Fibroblast of villous mesenchyme (primary cell): ENCODE measurements around the gene VPS13A. TPM values are rescaled to one million over a fixed set of nuclear protein-coding genes. Genes with fewer than 3 reads are reported as not detected.
"Not testable (repeated sequence)": the region's sequence is repeated elsewhere in the genome, so short reads cannot be mapped to it uniquely, and the experiment has no call there.

Experiments used
- DNase-seq: peaks from one replicate; pipeline ENCODE4 v3.0.0-alpha.2; 2010; ENCODE audit warnings: low read depth
- H3K4me3 ChIP-seq: 2 replicates; pipeline ENCODE4 v1.5.1; 2011; ENCODE audit warnings: low read depth, mild to moderate bottlenecking, low read length
- total RNA-seq: library from RNA; depleted of rRNA; stranded (reverse); fragments of >200 nt; gene quantifications from 2 replicates; pipeline ENCODE4 v1.2.3, GENCODE V29; 2012
- TF ChIP-seq, protein P1 (sequence below): IDR thresholded peaks from 2 replicates; pipeline ENCODE4 v1.5.1; 2012; ENCODE audit warnings: low read depth, mild to moderate bottlenecking, low read length; ENCODE audit not compliant: insufficient read depth

Gene VPS13A
- total RNA-seq, 1 donor: 53.1 TPM

DNA sequence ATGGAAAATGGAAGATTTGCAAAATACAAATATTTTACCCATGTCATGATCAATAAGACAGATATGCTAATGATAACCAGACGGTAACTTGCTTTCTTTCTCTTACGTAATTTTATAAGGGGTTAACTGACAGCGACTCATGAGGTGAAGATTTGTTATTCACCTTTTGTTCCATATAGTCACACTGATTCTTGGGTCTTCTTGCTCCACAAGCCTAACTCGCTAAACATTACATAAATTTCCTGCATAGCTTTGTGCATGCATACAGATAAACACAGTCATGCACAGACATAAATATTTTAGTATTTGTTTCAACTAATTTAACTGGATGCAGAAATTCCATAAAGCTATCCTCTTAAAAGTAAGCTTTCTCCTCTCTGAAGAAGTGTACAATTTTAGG lies 225.9 kb downstream of the VPS13A start:
- DNase-seq: peak; percentile 36
- H3K4me3 ChIP-seq: no peak overlapping the region
- TF ChIP-seq, protein P1, sequence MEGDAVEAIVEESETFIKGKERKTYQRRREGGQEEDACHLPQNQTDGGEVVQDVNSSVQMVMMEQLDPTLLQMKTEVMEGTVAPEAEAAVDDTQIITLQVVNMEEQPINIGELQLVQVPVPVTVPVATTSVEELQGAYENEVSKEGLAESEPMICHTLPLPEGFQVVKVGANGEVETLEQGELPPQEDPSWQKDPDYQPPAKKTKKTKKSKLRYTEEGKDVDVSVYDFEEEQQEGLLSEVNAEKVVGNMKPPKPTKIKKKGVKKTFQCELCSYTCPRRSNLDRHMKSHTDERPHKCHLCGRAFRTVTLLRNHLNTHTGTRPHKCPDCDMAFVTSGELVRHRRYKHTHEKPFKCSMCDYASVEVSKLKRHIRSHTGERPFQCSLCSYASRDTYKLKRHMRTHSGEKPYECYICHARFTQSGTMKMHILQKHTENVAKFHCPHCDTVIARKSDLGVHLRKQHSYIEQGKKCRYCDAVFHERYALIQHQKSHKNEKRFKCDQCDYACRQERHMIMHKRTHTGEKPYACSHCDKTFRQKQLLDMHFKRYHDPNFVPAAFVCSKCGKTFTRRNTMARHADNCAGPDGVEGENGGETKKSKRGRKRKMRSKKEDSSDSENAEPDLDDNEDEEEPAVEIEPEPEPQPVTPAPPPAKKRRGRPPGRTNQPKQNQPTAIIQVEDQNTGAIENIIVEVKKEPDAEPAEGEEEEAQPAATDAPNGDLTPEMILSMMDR: no peak

DNA sequence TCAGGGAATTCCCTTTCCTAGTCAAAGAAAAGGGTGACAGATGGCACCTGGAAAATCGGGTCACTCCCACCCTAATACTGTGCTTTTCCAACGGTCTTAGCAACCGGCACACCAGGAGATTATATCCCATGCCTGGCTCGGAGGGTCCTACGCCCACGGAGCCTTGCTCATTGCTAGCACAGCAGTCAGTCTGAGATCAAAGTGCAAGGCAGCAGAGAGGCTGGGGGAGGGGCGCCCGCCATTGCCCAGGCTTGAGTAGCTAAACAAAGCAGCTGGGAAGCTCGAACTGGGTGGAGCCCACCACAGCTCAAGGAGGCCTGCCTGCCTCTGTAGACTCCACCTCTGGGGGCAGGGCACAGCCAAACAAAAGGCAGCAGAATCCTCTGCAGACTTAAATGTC lies 231.2 kb downstream of the VPS13A start:
- DNase-seq, H3K4me3 ChIP-seq: not testable (repeated sequence)

DNA sequence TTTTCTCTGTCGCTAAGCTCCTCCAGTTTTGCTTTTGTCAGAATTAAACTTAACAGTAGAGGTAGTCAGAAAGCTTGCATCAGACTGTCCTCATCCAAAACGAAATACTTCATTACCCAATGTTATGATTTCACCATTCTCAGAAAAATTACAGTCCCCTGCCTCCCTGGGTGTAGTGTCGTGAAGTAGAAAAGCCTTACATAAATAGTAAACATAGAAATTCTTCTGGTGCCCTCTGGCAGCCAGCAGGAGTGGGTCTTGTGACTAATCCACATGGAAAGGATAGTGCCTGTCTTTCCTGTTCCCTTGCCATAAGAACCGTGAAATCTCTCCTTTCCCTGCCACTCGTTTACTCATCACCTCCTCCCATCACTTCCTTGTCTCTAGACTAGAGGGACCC lies 240.2 kb downstream of the VPS13A start:
- TF ChIP-seq, protein P1: no peak
- peak; percentile 93 for DNase-seq
- H3K4me3 ChIP-seq: no peak overlapping the region

DNA sequence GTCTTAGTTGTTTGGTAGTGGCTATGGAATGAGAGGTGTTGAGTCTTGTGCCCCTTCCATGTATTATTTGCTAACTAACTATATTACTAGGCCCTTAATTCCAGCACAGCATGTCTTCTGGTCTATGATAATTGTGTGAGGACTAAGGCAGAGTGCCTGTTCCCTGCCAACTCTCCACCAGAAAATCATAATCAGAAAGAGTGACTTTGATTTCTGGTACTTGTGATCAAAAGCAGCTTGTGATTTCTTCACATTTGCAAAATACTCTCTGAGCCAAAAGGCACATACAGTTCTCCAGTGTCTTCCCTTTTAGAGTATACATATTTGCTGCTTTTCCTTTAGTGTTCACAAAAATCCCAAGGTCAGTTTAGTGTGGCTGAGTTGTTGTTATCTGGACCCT lies 240.9 kb downstream of the VPS13A start:
- DNase-seq: no peak
- no peak overlapping the region for H3K4me3 ChIP-seq
- TF ChIP-seq, protein P1: no peak

DNA sequence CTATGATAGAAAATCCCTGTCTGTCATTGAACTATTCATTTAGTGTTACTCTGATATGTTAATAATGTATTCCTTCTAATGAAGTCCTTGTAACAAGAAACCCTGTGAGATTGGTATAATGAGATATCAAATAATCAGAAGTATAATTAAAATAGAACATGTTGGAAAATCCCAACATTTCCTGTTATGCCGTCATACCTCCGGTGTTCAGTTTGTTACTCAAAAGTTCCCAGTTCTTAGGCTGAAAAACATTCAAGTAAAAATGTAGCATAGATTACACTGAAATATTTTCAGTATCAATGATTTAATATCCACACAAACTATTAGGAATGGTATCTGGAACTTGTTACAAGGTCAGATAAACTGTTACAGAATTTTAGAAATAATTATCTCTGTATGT lies 243.3 kb downstream of the VPS13A start:
- TF ChIP-seq, protein P1: no peak
- H3K4me3 ChIP-seq: no peak overlapping the region
- no peak for DNase-seq

DNA sequence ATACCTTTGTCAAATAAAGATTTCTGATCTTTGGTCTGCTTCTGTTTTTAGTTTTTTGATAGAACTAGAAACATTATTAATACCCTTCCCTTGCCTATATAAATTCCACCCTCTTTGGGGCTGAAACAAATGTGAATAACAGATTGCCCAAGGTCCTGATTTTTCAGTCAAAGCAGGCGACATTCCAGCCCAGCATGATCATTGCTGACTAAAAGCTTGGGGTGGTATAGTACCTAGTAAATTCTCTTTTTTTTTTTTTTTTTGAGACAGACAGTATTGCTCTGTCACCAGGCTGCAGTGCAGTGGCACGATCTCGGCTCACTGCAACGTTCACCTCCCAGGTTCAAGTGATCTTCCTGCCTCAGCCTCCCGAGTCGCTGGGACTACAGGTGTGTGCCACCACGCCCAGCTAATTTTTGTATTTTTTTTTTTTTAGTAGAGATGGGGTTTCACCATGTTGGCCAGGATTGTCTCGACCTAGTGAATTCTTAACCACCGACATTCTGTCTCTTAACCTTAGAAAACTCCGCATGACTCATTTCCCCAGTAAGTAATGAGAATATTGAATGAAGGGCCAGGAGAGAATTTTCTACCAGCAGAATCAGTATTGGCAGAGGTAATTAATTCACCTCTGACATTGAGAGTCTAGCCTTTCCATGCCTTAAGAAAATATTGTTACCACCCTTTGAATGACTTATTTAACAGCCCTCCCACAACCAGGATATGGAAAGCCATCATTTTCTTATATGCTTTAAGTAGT lies 244.4 kb downstream of the VPS13A start:
- TF ChIP-seq, protein P1: no peak
- no peak overlapping the region for H3K4me3 ChIP-seq
- DNase-seq: no peak

DNA sequence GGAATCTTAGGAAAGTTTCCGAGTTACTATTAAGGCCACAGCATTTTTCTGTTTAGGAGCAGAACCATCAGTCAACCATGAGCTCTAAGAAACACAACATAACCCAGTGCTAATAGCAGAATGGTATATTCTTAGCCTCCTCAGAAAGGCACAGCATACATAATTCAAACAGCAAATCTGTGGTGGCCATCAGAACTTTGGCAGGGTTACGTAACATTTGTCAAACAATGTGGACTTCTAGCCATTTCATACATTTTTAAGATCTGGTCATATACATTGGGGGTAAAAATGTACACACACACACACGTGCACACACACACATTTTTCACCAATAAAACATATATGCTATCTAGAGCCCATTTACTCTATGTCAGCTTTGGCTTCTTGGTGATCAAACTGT lies 245.6 kb downstream of the VPS13A start:
- TF ChIP-seq, protein P1: no peak
- no peak overlapping the region for H3K4me3 ChIP-seq
- DNase-seq: no peak
